ENCODE results near the gene FNTB. TPM values are rescaled to one million over a fixed set of nuclear protein-coding genes. Genes with fewer than 3 reads are reported as not detected.

FNTB gene
- total and polyA plus RNA-seq, 2 of the 8 experiments (the other 6 are each of a cell fraction or from before 2014, with no cell fraction given): 16.0 to 20.7 TPM

DNA sequence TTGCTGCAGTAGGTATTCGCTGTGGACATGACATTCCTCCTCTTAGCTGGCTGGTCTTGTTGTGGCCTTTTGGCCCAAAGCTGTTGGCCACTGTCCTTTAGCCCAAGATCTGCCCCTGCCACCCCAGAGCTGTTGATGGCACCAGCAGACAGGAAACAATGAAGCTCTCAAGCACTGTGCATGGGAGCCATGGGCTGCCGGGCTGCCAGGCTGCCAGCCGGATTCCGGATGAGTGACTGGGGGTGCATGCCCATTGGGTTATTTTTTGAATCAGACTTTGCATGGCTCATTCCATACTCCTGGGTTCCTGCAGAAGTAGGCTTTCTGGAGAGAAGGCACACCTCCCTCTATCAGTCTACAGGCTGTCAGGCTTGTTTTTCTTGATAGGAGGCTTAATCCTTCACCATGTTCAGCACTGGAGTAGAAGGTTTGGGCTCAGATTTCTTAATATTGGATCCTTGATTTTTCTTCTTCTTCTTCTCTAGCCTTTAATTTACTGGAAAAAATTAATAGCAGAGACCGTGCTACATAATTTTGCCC, 83.2 kb downstream of the FNTB start:
- ChIA-PET CTCF (ENCODE audit: partially characterized antibody) (no interaction called here), POLR2A (ENCODE audit: partially characterized antibody) (no interaction called here)
- no peak for TF ChIP-seq MAFK (IDR thresholded peaks at IDR 0.05; ENCODE audit: low read depth, low read length)
- TF ChIP-seq EP300 (IDR thresholded peaks at IDR 0.05; ENCODE audit: borderline replicate concordance in 1 of 2, low read depth in 2 of 2, low read length in 2 of 2): no peak
- TF ChIP-seq POLR2A (IDR thresholded peaks at IDR 0.05; ENCODE audit: control extremely low read depth in 1 of 2, low read depth in 2 of 2, low read length in 2 of 2): no peak
- TF ChIP-seq HDAC2 (IDR thresholded peaks at IDR 0.05; ENCODE audit: borderline replicate concordance in 1 of 2, low read depth in 2 of 2, low read length in 2 of 2): no peak
- TF ChIP-seq SP4 (IDR thresholded peaks at IDR 0.05; ENCODE audit: low read length): no peak
- no peak for TF ChIP-seq YY1 (IDR thresholded peaks at IDR 0.05; ENCODE audit: low read depth, low read length)
- no peak for TF ChIP-seq KDM4A (IDR thresholded peaks at IDR 0.05; ENCODE audit: low read depth, low read length, severe bottlenecking)
- TF ChIP-seq TAF7 (optimal IDR thresholded peaks at IDR 0.05; ENCODE audit: borderline replicate concordance, low read depth, low read length): no peak
- TF ChIP-seq USF2 (IDR thresholded peaks at IDR 0.05; ENCODE audit: low read length): no peak
- TF ChIP-seq JUND (IDR thresholded peaks at IDR 0.05; ENCODE audit: low read length): no peak
- TF ChIP-seq SP1 (IDR thresholded peaks at IDR 0.05; ENCODE audit: low read depth, low read length): no peak
- TF ChIP-seq, protein P1, sequence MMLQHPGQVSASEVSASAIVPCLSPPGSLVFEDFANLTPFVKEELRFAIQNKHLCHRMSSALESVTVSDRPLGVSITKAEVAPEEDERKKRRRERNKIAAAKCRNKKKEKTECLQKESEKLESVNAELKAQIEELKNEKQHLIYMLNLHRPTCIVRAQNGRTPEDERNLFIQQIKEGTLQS (IDR thresholded peaks at IDR 0.05; ENCODE audit: insufficient read depth, low read depth, low read length): no peak

More for the DNA sequence above, 83.2 kb downstream of the FNTB start:
- no peak overlapping the region for H3K9ac ChIP-seq (replicated peaks in 1 of 4; ENCODE audit: extremely low read depth in 1 of 4, low read depth in 3 of 4, low read length in 3 of 4)
- H2BK15ac ChIP-seq (ENCODE audit: low read length): no peak overlapping the region
- no peak overlapping the region for H2AK5ac ChIP-seq (ENCODE audit: low read depth, low read length)
- H2BK20ac ChIP-seq (ENCODE audit: low read length): no peak overlapping the region
- no peak for FAIRE-seq
- peaks cover 0 to 13% (median 2%) of the 10 kb centered on the region in 4 experiments; a peak in 4 of 8 replicates for H3K36me3 ChIP-seq (ENCODE audit: control insufficient read depth in 2 of 4, insufficient read depth in 4 of 4, low read length in 3 of 4)
- no peak for DNase-seq (ENCODE audit: low read depth in 1 of 2, low spot score in 2 of 2)
- H3K23ac ChIP-seq (ENCODE audit: insufficient read length): no peak overlapping the region
- no peak overlapping the region for H3K4me3 ChIP-seq (ENCODE audit: extremely low read depth in 1 of 4, insufficient read depth in 2 of 4, low read depth in 3 of 4, low read length in 4 of 4)
- H2AFZ ChIP-seq (ENCODE audit: low read length): no peak overlapping the region
- H3K27ac ChIP-seq (ENCODE audit: low read depth, low read length): no peak overlapping the region
- H3K9me3 ChIP-seq (ENCODE audit: insufficient read depth in 2 of 2, low read depth in 1 of 2, low read length in 1 of 2): no peaks in the 10 kb centered on the region
- no peak overlapping the region for H3K4ac ChIP-seq (replicated peaks; ENCODE audit: insufficient read length, low read depth, low read length)
- 87% methylated on average over 5 of the region's 5 CpGs; no CpG with 5 or more reads in 1 of the 2 experiments for WGBS, 2 experiments (ENCODE audit: extremely low coverage in 1 of 2, insufficient coverage in 1 of 2, insufficient read length in 1 of 2, insufficient replicate concordance in 2 of 2, low coverage in 1 of 2, low lambda C conversion rate in 2 of 2, missing lambda C conversion rate in 1 of 2)
- H3K4me2 ChIP-seq (ENCODE audit: insufficient read depth in 1 of 2, low read depth in 2 of 2, low read length in 2 of 2): no peak overlapping the region
- no peaks in the 10 kb centered on the region for H3K23me2 ChIP-seq (ENCODE audit: low read depth, low read length)
- no peaks in the 10 kb centered on the region for H3K27me3 ChIP-seq (replicated peaks in 1 of 4; ENCODE audit: control insufficient read depth in 3 of 4, extremely low read depth in 1 of 4, insufficient read depth in 3 of 4, low read length in 3 of 4)
- no peak overlapping the region for H4K5ac ChIP-seq (ENCODE audit: insufficient read length, low read depth, low read length)
- H3K14ac ChIP-seq (ENCODE audit: insufficient read length): no peak overlapping the region
- peaks cover 7% of the 10 kb centered on the region; the same call in 1 of the 2 replicates for H3K79me1 ChIP-seq (ENCODE audit: low read depth, low read length)
- H4K91ac ChIP-seq (replicated peaks; ENCODE audit: insufficient read length, low read length): no peak overlapping the region
- no peaks in the 10 kb centered on the region for H3K4me1 ChIP-seq (replicated peaks in 1 of 4; ENCODE audit: control insufficient read depth in 3 of 4, insufficient read depth in 4 of 4, low read length in 3 of 4)
- H2BK5ac ChIP-seq (ENCODE audit: low read depth, low read length): no peak overlapping the region
- H2BK120ac ChIP-seq (replicated peaks; ENCODE audit: low read depth, low read length): no peak overlapping the region
- peaks cover 2 to 6% of the 10 kb centered on the region in 2 experiments for H4K20me1 ChIP-seq (replicated peaks in 1 of 2; ENCODE audit: control insufficient read depth in 1 of 2, insufficient read depth in 2 of 2, low read length in 2 of 2)
- H2BK12ac ChIP-seq (ENCODE audit: low read depth, low read length): no peak overlapping the region
- no peak overlapping the region for H3K18ac ChIP-seq (ENCODE audit: extremely low read depth, low read length)
- H3K56ac ChIP-seq (replicated peaks; ENCODE audit: insufficient read length, low read depth, low read length): no peak overlapping the region
- H4K8ac ChIP-seq (ENCODE audit: extremely low read depth, insufficient read depth, low read length): no peak overlapping the region
- H3K79me2 ChIP-seq (ENCODE audit: control insufficient read depth in 1 of 2, insufficient read depth in 2 of 2, low read length in 2 of 2): no peaks in the 10 kb centered on the region
